Tibial nerve (tissue), 3 donors: ENCODE data around the gene PRRC2B.

ENCODE experiments used
- POLR2A ChIP-seq, 2 donors: fragments of 450-650 bp; IDR thresholded peaks; one replicate each; pipeline ENCODE4 v1.6.1; 2017; ENCODE audit warnings: antibody characterized with exemption in 2 of 2, mild to moderate bottlenecking in 2 of 2, moderate library complexity in 2 of 2
- TF ChIP-seq, protein P1 (sequence below), 5 experiments: fragments of 200-600 bp in 3 of 5; fragments of 450-650 bp in 2 of 5; sonication (generic) in 3 of 5; IDR thresholded peaks; one replicate each; pipeline ENCODE4 v1.5.1; 2016 to 2019; ENCODE audit warnings: antibody characterized with exemption in 5 of 5, mild to moderate bottlenecking in 3 of 5, moderate library complexity in 2 of 5

DNA sequence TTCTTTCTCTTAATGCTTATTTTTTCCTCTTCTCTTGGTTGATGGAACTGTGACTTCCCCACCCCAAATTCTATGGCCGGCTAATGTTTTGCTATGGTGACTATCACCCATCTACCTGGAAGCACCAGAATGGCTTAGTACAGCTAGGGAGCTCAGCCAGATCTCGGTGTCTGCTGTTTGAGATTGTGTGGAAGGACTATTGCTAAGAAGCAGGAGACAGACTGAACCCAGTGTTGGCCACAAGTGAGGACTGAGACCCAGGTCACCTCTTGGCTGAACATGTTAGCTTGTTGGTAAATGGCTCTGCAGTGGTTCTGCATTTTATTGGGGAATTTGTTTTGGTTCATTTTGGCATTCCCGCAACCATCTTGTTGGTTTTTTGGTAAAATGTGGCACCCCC is 2.7 kb downstream of the PRRC2B start:
- TF ChIP-seq, protein P1, sequence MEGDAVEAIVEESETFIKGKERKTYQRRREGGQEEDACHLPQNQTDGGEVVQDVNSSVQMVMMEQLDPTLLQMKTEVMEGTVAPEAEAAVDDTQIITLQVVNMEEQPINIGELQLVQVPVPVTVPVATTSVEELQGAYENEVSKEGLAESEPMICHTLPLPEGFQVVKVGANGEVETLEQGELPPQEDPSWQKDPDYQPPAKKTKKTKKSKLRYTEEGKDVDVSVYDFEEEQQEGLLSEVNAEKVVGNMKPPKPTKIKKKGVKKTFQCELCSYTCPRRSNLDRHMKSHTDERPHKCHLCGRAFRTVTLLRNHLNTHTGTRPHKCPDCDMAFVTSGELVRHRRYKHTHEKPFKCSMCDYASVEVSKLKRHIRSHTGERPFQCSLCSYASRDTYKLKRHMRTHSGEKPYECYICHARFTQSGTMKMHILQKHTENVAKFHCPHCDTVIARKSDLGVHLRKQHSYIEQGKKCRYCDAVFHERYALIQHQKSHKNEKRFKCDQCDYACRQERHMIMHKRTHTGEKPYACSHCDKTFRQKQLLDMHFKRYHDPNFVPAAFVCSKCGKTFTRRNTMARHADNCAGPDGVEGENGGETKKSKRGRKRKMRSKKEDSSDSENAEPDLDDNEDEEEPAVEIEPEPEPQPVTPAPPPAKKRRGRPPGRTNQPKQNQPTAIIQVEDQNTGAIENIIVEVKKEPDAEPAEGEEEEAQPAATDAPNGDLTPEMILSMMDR (IDR thresholded peaks at IDR 0.05): no peak
- no peak for TF ChIP-seq POLR2A (IDR thresholded peaks at IDR 0.05)
